GM18909 (cell line): Measurements from ENCODE around the gene IBSP.
A peak's percentile ranks its signal among the peaks of the same experiment; 100 is the strongest.

ENCODE experiments used
- ATAC-seq: cut with Tn5 transposase; IDR thresholded peaks from one replicate; pipeline ENCODE4 v1.9.1; 2021; ENCODE audit warnings: mild to moderate bottlenecking; ENCODE audit not compliant: unreplicated experiment, poor library complexity

Gene IBSP

DNA sequence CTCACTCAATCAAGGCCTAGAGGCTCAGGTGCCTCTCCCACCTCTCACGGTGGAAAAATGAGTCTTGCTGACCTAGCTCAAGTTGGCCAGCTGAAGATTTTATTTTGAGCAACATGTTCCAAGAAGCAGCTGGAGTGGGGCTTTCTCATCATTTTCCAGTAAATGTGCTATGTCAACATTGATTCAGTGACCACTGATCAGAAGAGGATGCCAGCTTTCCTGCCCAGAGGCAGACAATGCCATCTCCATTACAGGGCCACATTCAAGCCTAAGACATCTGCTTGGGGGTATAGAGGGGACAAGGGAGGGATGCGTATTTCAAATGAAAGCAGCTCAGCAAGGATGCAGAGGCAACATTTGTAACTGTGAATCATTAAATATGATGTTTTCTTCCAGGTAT lies 36.4 kb downstream of the IBSP start:
- no peak for ATAC-seq

DNA sequence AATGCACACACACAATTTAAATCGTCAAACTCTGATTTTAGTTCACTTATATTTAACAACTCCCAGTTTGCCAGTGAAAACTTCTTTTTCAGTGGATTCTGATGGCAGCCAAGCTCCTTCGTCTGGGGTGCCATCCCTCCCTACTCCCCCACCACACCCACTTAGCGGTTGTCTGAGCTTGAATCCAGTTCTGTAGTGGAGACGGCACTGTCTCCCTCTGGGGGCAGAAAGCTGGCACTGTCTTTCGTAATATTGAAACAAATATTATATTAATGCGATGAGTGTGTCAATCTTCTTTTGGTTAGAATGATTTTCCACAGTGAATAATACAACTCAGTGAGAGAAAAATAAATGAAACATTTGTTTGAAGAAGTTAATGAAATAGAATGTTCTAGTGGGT lies 38.9 kb downstream of the IBSP start:
- ATAC-seq: no peak

DNA sequence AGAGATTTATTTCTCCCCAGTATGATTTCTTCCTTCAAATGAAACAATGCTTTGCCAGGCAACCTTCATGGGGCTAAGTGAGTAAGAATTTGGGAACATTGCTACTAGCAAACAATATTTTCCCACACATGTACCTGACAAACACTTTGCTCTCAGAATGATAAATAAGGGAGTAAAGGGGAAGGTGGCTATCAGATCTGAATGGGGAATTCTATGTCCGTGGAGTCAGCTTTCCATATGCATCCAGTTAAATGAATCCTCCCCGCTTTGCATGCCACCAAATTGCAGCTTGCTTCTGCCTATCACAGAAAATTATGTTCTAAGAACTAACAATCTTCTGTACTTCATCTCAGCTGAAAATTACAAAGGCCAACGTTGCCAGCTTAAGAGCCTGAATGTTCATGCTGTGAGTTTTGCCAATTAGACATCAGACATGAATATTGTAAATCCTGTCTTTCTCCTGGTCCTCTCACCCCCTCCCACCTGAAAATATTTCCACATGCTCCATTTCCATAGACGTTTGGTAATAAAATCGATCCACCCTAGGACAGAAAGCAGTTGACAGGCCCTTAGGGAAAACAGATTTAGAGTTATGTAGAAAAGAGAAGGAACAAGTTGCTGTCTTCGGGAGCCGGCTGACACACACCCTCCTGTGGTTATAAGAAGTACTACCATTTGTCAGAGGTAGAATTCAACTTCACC lies 39.7 kb downstream of the IBSP start:
- ATAC-seq: peak; percentile 72

DNA sequence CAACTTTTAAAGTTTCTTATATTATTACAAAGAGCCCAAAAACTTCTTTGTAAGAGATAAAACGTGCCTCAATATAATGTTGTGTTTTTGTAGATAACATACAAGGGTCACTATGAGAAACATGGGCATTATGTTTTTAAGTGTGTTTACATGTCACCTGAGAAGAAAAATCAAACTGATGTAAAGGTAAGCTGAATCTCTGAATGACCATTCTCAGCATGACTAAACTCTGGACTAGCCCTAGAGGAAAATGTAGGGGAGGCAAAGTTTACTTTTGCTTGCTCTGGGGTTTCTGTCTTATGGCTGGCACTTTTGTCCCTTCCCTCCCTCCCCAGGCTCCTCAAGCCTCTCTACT lies 40.2 kb downstream of the IBSP start:
- no peak for ATAC-seq

DNA sequence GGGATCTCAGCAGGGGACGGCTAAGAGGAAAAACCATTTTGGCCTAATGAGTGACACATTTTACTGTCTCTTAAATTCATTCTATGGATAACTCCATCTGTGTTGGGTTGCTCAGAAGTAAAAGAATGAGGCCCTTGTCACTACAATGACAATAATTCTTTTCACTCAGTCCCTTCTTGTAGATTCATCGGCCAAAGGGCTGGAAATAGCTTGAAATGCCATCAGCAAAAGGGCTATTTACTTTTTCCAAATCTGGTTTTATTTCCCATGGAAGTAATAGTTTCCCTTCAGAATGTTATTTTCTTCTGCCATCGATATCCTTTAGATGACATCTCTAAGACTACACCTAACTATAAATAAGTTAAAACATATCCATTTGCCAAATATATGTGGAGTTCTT lies 40.8 kb downstream of the IBSP start:
- no peak for ATAC-seq

DNA sequence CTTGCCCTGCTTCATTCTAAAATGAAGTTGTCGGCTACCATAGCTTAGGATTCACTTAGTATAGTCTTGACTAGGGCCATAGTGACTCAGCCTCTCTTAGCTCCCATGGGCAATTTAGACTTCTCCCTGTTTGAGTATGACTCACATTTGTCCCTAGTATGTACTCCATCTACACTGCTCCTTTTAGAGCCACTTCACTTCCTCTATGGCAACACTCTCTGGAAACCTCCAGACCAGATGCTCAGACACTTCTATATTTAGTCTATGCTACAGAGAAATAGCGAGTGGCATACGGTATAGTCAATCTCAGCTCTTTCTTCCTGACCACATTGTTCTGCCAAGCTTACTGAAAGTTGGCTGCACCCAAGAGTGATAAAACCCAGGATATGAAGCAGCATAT lies 44.6 kb downstream of the IBSP start:
- ATAC-seq: no peak

DNA sequence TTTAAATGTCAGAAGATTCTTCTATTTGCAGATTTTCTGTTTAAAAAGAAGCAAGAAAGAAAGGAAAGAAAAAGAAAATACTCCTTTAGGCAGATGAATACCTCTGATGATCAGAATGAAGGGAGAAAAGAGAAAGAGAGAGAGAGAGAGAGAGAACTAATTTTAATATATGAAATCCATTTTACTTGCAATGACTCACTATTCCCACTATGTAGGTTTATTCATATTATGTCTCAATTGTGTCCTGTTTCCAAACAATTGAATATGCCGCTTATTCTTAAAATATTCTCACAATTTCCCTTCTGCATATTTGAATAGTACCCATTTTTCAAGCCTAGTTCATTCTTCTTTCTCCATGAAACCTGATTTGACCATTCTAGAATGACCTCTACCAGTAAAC lies 45.1 kb downstream of the IBSP start:
- ATAC-seq: no peak

DNA sequence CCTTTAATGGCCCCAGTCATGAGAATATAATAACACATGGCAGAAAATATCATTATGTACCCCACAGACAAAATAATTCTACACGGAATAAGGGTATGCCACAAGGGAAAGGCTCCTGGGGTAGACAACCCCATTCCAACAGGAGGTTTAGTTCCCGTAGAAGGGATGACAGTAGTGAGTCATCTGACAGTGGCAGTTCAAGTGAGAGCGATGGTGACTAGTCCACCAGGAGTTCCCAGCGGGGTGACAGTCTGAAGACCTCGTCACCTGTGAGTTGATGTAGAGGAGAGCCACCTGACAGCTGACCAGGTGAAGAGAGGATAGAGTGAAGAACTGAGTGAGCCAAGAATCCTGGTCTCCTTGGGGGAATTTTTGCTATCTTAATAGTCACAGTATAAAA lies 46.9 kb downstream of the IBSP start:
- ATAC-seq: no peak

DNA sequence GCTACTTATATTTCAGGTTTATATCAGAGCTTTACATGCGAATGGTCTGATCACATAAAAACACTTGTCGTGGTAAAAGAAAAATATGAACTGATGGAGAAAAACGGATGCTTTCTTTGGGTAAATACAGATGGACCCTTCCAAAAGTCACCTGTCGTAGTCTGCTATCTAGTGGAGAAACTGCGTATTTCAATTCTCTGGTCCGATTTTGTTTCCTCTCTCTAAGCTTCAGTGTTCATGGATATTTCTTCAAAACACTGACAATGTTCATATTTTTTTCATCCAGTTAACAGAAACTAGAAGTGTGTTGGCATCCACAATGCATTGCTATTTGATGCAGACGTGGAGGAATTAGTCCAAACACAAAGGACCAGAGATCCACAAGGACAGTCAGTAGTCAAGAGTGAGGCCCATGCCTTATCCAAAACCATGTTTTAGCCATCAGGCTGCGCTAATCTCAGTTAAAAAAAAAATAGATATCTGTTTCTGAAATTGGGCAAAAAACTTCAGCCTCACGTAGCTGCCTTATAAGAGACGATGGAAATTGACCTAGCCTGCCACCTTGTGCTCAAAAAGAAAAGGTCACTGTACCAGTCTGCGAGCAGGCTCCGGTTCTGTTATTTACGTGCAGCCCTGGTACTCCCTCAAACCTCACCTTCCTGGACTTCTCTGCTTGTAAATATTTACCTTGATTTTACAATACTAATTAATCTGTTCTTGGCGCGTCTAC lies 49.4 kb downstream of the IBSP start:
- ATAC-seq: peak; percentile 92

DNA sequence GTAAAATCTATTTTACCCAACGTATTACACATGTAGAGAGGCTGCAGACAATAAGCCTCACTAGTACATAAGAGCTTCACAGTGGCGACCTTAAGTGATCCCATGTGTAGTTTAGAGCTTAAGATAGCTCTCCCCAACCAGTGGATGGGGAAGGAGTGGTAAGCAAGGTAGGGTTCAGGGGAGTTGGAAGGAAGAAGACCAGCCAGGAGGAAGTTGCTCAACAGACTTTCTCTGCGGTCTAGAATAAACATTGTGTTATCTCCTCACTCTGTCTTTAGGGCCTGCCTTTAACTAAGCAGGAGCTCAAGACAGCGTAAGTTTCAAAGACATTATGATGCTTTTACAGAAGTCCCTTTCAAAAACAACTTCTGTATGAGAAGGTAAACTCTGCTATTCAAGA lies 50.3 kb downstream of the IBSP start:
- no peak for ATAC-seq

DNA sequence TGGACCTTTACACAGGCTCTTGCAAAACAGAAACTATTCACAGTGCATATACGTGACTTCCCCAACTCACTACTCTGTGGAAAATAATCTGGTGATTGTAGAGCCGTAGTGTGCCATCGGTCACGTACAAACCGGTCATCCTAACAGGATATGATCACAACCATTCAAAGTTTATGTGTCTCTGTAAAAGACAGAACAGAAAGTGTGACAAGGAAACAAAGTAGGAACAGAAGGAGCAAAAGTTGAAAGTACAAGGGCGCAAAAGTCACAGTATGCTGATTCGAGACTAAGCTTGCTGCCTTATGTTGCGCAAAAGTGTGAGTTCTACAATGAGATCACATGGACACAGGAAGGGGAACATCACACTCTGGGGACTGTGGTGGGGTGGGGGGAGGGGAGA lies 52.0 kb downstream of the IBSP start:
- ATAC-seq: no peak

DNA sequence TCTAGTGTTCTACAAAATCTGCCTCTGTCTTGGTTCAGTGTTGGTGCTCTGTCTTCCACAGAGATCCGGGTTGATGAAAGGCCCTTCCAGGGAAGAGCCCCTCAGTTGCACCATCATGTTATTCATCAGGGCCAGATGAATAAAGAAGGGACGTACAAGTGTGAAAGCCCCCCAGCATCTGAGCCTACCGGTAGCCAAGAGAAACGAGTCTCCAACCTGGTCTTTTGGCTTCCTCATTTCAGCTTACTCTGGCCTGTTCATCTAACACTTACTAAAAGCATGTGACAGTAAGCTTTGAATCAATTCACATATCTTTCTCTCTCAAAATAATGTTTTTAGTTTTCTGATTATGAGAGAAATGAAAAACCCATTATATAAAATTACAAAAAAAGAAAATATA lies 52.6 kb downstream of the IBSP start:
- ATAC-seq: no peak

DNA sequence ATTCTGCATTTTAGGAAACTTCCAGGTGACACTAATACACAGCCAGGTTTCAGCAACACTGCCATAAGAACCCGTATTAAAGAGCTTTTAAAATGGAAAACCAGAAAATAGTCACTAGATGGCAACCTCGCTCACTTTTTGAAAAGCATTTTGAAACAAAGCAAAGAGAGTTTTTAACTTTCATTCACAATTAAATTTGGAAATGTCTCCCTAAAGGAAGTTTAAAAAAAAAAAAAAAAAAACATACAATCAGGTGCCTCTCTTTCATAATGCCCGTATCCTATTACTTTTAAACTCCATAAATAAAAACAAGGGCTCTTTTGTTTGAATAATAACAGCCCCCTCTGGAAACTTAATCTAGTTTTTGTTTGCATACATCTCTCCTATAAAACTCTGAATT lies 53.8 kb downstream of the IBSP start:
- ATAC-seq: no peak

DNA sequence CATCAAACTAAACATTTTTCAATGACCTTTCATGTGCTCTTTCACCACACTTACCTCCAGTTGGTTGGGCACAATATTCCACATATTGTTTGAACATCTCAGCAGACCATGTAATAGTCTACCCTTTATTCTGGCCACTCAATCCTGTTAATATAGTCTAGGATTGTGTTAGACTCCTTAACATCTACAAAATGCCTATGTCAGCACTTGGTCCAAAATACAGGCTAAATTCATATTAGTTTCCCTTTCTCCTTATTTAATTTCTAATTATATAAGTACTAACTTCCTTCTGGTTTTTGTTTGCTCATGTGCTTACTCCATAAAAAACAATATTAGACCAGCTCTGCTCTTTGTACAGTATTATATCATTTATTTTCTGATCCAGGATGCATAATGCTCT lies 54.5 kb downstream of the IBSP start:
- no peak for ATAC-seq

DNA sequence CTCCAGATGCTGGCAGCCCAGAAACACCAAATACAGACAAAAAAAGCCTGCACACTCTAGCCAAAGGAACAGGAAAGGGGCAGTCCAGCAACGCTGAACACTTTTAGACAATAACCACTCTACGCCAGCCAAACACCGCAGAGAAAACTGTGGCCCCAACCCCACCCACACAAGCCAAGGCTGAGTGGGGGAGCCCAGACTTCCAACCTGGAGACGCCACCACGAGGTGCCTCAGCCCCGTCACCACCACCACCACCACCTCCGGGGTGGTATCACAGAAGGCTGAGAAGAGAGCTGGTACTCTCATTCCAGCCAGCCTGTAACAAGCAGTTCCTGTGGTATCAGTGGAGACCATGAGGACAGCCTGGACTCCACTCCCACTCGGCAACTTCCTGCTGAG lies 56.2 kb downstream of the IBSP start:
- no peak for ATAC-seq

DNA sequence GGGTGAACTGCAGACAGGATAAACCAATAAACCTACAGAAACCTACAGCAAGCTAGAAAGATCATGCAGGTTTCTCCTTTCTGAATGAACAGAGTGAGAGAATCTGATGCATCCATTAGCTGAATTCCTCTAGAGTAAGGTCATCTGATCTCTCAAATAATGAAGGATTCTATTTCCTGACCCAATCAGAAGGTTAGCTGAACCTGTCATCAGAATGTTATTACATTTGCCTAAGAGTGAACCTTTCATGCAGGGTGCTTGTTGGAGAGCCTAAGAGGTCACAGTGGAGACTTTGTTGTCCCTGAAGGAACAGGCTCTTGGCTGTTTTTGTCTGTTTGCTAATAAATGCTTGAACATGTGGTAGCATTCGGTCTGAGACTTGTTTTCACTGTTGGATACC lies 57.5 kb downstream of the IBSP start:
- ATAC-seq: no peak

DNA sequence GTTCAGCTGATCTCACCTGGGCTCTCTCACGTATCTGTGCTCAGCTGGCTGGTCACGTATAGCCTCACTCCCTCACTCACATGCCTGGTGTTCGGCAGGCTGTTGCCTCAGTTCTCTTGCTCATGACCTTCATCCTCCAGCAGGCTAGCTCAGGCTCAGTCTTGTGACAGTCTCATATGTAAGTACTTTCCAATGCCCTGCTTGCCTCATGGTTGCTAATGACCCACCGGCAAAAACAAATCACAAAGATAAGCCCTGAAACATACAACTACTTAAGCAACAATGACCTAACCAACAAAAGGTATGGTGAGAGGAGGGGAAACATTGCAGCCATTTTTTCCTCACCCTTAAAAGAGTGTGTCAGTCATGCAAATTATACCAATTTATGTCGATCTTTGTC lies 58.4 kb downstream of the IBSP start:
- ATAC-seq: no peak
